PC-3 (cell line): ENCODE data around the gene KDM6B. TPM values are rescaled to one million over a fixed set of nuclear protein-coding genes. Genes with fewer than 3 reads are reported as not detected.

Experiments used
- ATAC-seq: fragments of 200-7000 bp; cut with Tn5 transposase; 2 replicates; pipeline ENCODE4 v1.9.1; 2020; ENCODE audit warnings: mild to moderate bottlenecking, moderate library complexity
- BruUV-seq: library from RNA; stranded (reverse); fragments of 400-500 nt; replicated peaks from 2 replicates; lab custom pipeline; 2021; lab: Mats Ljungman, UMichigan
- CTCF ChIA-PET: fragments of 300-600 bp; sonication (Branson Sonifier 250); formaldehyde crosslinking; loops from one replicate; lab custom pipeline; 2022; ENCODE audit warnings: antibody characterized with exemption; lab: Charles Lee
- POLR2A ChIA-PET: fragments of 300-600 bp; sonication (Branson Sonifier 250); formaldehyde crosslinking; loops from one replicate; lab custom pipeline; 2022; ENCODE audit warnings: antibody characterized with exemption; ENCODE audit not compliant: unreplicated experiment; lab: Charles Lee
- DNase-seq: peaks from one replicate; pipeline ENCODE4 v3.0.0-alpha.2; 2015
- H2AFZ ChIP-seq: fragments of 300-600 bp; sonication (generic); 2 replicates; pipeline ENCODE4 v1.6.0; 2016; ENCODE audit warnings: antibody characterized with exemption, low read length
- H3F3A ChIP-seq: fragments of 300-600 bp; sonication (generic); one replicate; pipeline ENCODE4 v1.6.0; 2017; ENCODE audit warnings: antibody characterized with exemption, low read length, control low read depth, mild to moderate bottlenecking; ENCODE audit not compliant: unreplicated experiment
- H3K27ac ChIP-seq: fragments of 300-600 bp; sonication (generic); 2 replicates; pipeline ENCODE4 v1.5.1; 2016; ENCODE audit warnings: mild to moderate bottlenecking, low read length
- H3K27me3 ChIP-seq: fragments of 300-600 bp; sonication (generic); 2 replicates; pipeline ENCODE4 v1.6.1; 2016; ENCODE audit warnings: low read length, mixed read lengths
- H3K36me3 ChIP-seq: fragments of 300-600 bp; sonication (generic); 2 replicates; pipeline ENCODE4 v1.6.1; 2016; ENCODE audit warnings: low read depth, mixed run types, low read length, mixed read lengths
- H3K4me1 ChIP-seq: fragments of 300-600 bp; sonication (generic); 2 replicates; pipeline ENCODE4 v1.5.1; 2016; ENCODE audit warnings: low read length; ENCODE audit not compliant: insufficient read depth
- H3K4me2 ChIP-seq: fragments of 300-600 bp; sonication (generic); 2 replicates; pipeline ENCODE4 v1.6.0; 2016; ENCODE audit warnings: low read length
- H3K4me3 ChIP-seq: fragments of 300-600 bp; sonication (generic); 2 replicates; pipeline ENCODE4 v1.5.1; 2016; ENCODE audit warnings: mild to moderate bottlenecking, low read length, mixed read lengths
- H3K79me2 ChIP-seq: fragments of 300-600 bp; sonication (generic); 2 replicates; pipeline ENCODE4 v1.6.1; 2017; ENCODE audit warnings: low read length, mixed read lengths
- H3K9ac ChIP-seq: fragments of 300-600 bp; sonication (generic); 2 replicates; pipeline ENCODE4 v1.6.0; 2016; ENCODE audit warnings: mild to moderate bottlenecking, low read length
- H3K9me2 ChIP-seq: fragments of 300-600 bp; sonication (generic); replicated peaks from 2 replicates; pipeline ENCODE4 v1.6.1; 2016; ENCODE audit warnings: mixed run types, low read length, mixed read lengths
- H3K9me3 ChIP-seq: fragments of 300-600 bp; sonication (generic); 2 replicates; pipeline ENCODE4 v1.6.1; 2016; ENCODE audit warnings: low read length, mixed read lengths
- H4K20me1 ChIP-seq: fragments of 300-600 bp; sonication (generic); 2 replicates; pipeline ENCODE4 v1.6.1; 2016; ENCODE audit warnings: low read length, mixed read lengths
- CTCF ChIP-seq: fragments of 300-600 bp; sonication (generic); conservative IDR thresholded peaks from 2 replicates; pipeline ENCODE4 v1.5.1; 2017; ENCODE audit warnings: antibody characterized with exemption, low read depth, mild to moderate bottlenecking, low read length
- EZH2 ChIP-seq: fragments of 300-600 bp; sonication (generic); IDR thresholded peaks from one replicate; pipeline ENCODE4 v1.6.1; 2017; ENCODE audit warnings: antibody characterized with exemption, mild to moderate bottlenecking, low read length; ENCODE audit not compliant: unreplicated experiment
- EZH2phosphoT487 ChIP-seq: fragments of 300-600 bp; sonication (generic); IDR thresholded peaks from 2 replicates; pipeline ENCODE4 v1.6.1; 2018; ENCODE audit warnings: mild to moderate bottlenecking, antibody characterized with exemption, low read length, borderline replicate concordance
- intact Hi-C: fragments of 100-400 bp; cut with micrococcal nuclease; formaldehyde crosslinking; loops from 2 replicates; pipeline ENCODE4 v1.9.0; 2023
- total RNA-seq: library from RNA; depleted of rRNA; stranded (reverse); fragments of >200 nt; gene quantifications from 2 replicates; pipeline ENCODE4 v1.2.3, GENCODE V29; 2014

The KDM6B gene
- total RNA-seq, 1 experiment from 2014 or later: 3.2 TPM

- no peak overlapping the region for H3K4me3 ChIP-seq
- no peaks in the 10 kb centered on the region for H3F3A ChIP-seq
- H3K4me2 ChIP-seq: no peak overlapping the region
- CTCF ChIA-PET: no interaction called here
- no peaks in the 10 kb centered on the region for H4K20me1 ChIP-seq
- no peaks in the 10 kb centered on the region for H3K27me3 ChIP-seq
- H2AFZ ChIP-seq: no peak overlapping the region
- no TSS peak for BruUV-seq
- no peaks in the 10 kb centered on the region for H3K79me2 ChIP-seq
- no peaks in the 10 kb centered on the region for H3K36me3 ChIP-seq
- H3K9me3 ChIP-seq: no peaks in the 10 kb centered on the region
- H3K9ac ChIP-seq: no peak overlapping the region
- POLR2A ChIA-PET: no interaction called here
- DNase-seq (no peak), ATAC-seq (no peak)
- no peak overlapping the region for H3K27ac ChIP-seq
- intact Hi-C loops: no loop called here
- no peaks in the 10 kb centered on the region for H3K9me2 ChIP-seq
- TF ChIP-seq EZH2 (no peak), CTCF (no peak), EZH2phosphoT487 (no peak)
- no peaks in the 10 kb centered on the region for H3K4me1 ChIP-seq
Measured at GRCh38 chr17:7875804-7876370, 41.9 kb downstream of the KDM6B start.

- H3K4me2 ChIP-seq: no peak overlapping the region
- H3K36me3 ChIP-seq: no peaks in the 10 kb centered on the region
- H3K9ac ChIP-seq: no peak overlapping the region
- no peaks in the 10 kb centered on the region for H4K20me1 ChIP-seq
- no TSS peak for BruUV-seq
- no peak for ATAC-seq
- no peak overlapping the region for H3K27ac ChIP-seq
- TF ChIP-seq CTCF (no peak), EZH2phosphoT487 (no peak), EZH2 (no peak)
- intact Hi-C loops: no loop called here
- H3K9me2 ChIP-seq: no peaks in the 10 kb centered on the region
- H3K4me1 ChIP-seq: no peaks in the 10 kb centered on the region
- no peak overlapping the region for H2AFZ ChIP-seq
- no peak for DNase-seq
- ChIA-PET POLR2A (no interaction called here), CTCF (no interaction called here)
- H3K27me3 ChIP-seq: no peaks in the 10 kb centered on the region
- no peaks in the 10 kb centered on the region for H3F3A ChIP-seq
- H3K4me3 ChIP-seq: no peak overlapping the region
- H3K79me2 ChIP-seq: no peaks in the 10 kb centered on the region
- no peaks in the 10 kb centered on the region for H3K9me3 ChIP-seq
Measured at GRCh38 chr17:7878234-7878633, 44.2 kb downstream of the KDM6B start.

- Histone ChIP-seq H3K27ac (no peak overlapping the region), H3K27me3 (no peaks in the 10 kb centered on the region), H3K4me1 (0 out of 2 replicates have a peak, but pooled peaks cover 8% of the 10 kb centered on the region), H3F3A (no peaks in the 10 kb centered on the region), H3K9ac (no peak overlapping the region), H3K9me2 (no peaks in the 10 kb centered on the region), H3K4me3 (no peak overlapping the region), H4K20me1 (no peaks in the 10 kb centered on the region), H3K9me3 (no peaks in the 10 kb centered on the region), H2AFZ (no peak overlapping the region), H3K4me2 (no peak overlapping the region), H3K36me3 (no peaks in the 10 kb centered on the region), H3K79me2 (peaks cover under 1% of the 10 kb centered on the region; the same call in 1 of the 2 replicates)
- ChIA-PET CTCF (no interaction called here), POLR2A (no interaction called here)
- DNase-seq (no peak), ATAC-seq (no peak)
- intact Hi-C loops: no loop called here
- BruUV-seq: no TSS peak
- no peak for TF ChIP-seq EZH2phosphoT487
- no peak for TF ChIP-seq CTCF
- no peak for TF ChIP-seq EZH2
Measured at GRCh38 chr17:7880076-7880868, 46.3 kb downstream of the KDM6B start.
